NCI-H748 (cell line): ENCODE results near the gene FXR1.
"Not testable (repeated sequence)": the region's sequence is repeated elsewhere in the genome, so short reads cannot be mapped to it uniquely, and the experiment has no call there.

ENCODE experiments used
- DNase-seq: peaks from one replicate; lab custom pipeline; 2025; ENCODE audit not compliant: unreplicated experiment; lab: John Stamatoyannopoulos, UW

The FXR1 gene

GRCh38 chr3:180912304-180913296 lies at the start of gene FXR1:
TSS of gene FXR1 (plus strand) at chr3:180912670. CDS start at chr3:180912686, 16 bp downstream.
- DNase-seq = peak; percentile 79

- no peak for DNase-seq
Measured at GRCh38 chr3:180870008-180870699, 42.3 kb upstream of the FXR1 start.

- no peak for DNase-seq
Measured at GRCh38 chr3:180871901-180872300, 40.6 kb upstream of the FXR1 start.

GRCh38 chr3:180872430-180872829 lies 40.0 kb upstream of the FXR1 start:
- not testable (repeated sequence) for DNase-seq

GRCh38 chr3:180875124-180875698 lies 37.3 kb upstream of the FXR1 start:
- no peak for DNase-seq

- no peak for DNase-seq
Measured at GRCh38 chr3:180881065-180881801, 31.2 kb upstream of the FXR1 start.

GRCh38 chr3:180882115-180882514 lies 30.4 kb upstream of the FXR1 start:
- no peak for DNase-seq

- no peak for DNase-seq
Measured at GRCh38 chr3:180888992-180889560, 23.4 kb upstream of the FXR1 start.

- no peak for DNase-seq
Measured at GRCh38 chr3:180898572-180898971, 13.9 kb upstream of the FXR1 start.

- DNase-seq = no peak
Measured at GRCh38 chr3:180909369-180910127, 2.9 kb upstream of the FXR1 start.

- no peak for DNase-seq
Measured at GRCh38 chr3:180910823-180911222, 1.6 kb upstream of the FXR1 start.

GRCh38 chr3:180911876-180912303 lies 580 bp upstream of the FXR1 start:
- no peak for DNase-seq

- no peak for DNase-seq
Measured at GRCh38 chr3:180913581-180914404, 1.3 kb downstream of the FXR1 start.

GRCh38 chr3:180918542-180918941 lies 6.1 kb downstream of the FXR1 start:
- DNase-seq = no peak

GRCh38 chr3:180922242-180922641 lies 9.8 kb downstream of the FXR1 start:
- DNase-seq = no peak

GRCh38 chr3:180923561-180923960 lies 11.1 kb downstream of the FXR1 start:
- DNase-seq = no peak

- DNase-seq = no peak
Measured at GRCh38 chr3:180926526-180926925, 14.1 kb downstream of the FXR1 start.

- DNase-seq = no peak
Measured at GRCh38 chr3:180929376-180929775, 16.9 kb downstream of the FXR1 start.

- no peak for DNase-seq
Measured at GRCh38 chr3:180930526-180930925, 18.1 kb downstream of the FXR1 start.
